Endothelial cell of umbilical vein (primary cell): ENCODE results near the gene KRT222. TPM values are rescaled to one million over a fixed set of nuclear protein-coding genes. Genes with fewer than 3 reads are reported as not detected.

ENCODE experiments used
- BruUV-seq: library from RNA; stranded (reverse); fragments of 400-500 nt; replicated peaks from 2 replicates; lab custom pipeline; 2021; lab: Mats Ljungman, UMichigan
- CTCF ChIA-PET: fragments of 300-600, 350-600 bp; sonication (Branson Sonifier 250); formaldehyde crosslinking; loops from one replicate; lab custom pipeline; 2021; ENCODE audit warnings: antibody characterized with exemption, inconsistent platforms; lab: Charles Lee
- POLR2A ChIA-PET: fragments of 300-600, 350-600 bp; sonication (Branson Sonifier 250); formaldehyde crosslinking; loops from one replicate; lab custom pipeline; 2021; ENCODE audit warnings: antibody characterized with exemption, inconsistent platforms; lab: Charles Lee
- DNase-seq: peaks from one replicate; pipeline ENCODE4 v3.0.0-alpha.2; 2011; ENCODE audit warnings: low read depth, low spot score
- FAIRE-seq: peaks from 2 replicates; lab custom pipeline; 2011; peaks lifted over from hg19 to GRCh38; lab: Jason Lieb, UNC
- H2AFZ ChIP-seq: 2 replicates; pipeline ENCODE4 v1.6.0; 2012; ENCODE audit warnings: low read depth, low read length, control low read depth, inconsistent platforms
- H3K27ac ChIP-seq: 2 replicates; pipeline ENCODE4 v1.5.1; 2011; ENCODE audit warnings: low read depth, mild to moderate bottlenecking, control low read depth, low read length, moderate library complexity; ENCODE audit not compliant: insufficient read depth
- H3K27me3 ChIP-seq, 2 experiments: 2 replicates each; pipeline versions ENCODE4 v1.6.0 to v1.6.1; 2011; ENCODE audit warnings: low read length in 2 of 2, mixed read lengths in 1 of 2; ENCODE audit not compliant: control insufficient read depth in 2 of 2, insufficient read depth in 2 of 2
- H3K36me3 ChIP-seq, 2 experiments: 2 replicates in 1 of 2; 3 replicates in 1 of 2; pipeline ENCODE4 v1.5.1; 2011; ENCODE audit warnings: low read length in 2 of 2, mild to moderate bottlenecking in 1 of 2, moderate library complexity in 1 of 2; ENCODE audit not compliant: control insufficient read depth in 2 of 2, insufficient read depth in 2 of 2; ENCODE audit errors: extremely low read depth in 1 of 2
- H3K4me1 ChIP-seq: 3 replicates; pipeline ENCODE4 v1.5.1; 2011; ENCODE audit warnings: mild to moderate bottlenecking, low read length; ENCODE audit not compliant: control insufficient read depth, insufficient read depth; ENCODE audit errors: extremely low read depth
- H3K4me2 ChIP-seq: 2 replicates; pipeline ENCODE4 v1.6.1; 2011; ENCODE audit warnings: low read length, control low read depth, mixed read lengths; ENCODE audit not compliant: insufficient read depth
- H3K4me3 ChIP-seq, 3 experiments: fragments of 200-600 bp in 1 of 3; sonication (generic), shearing (Covaris generic) in 1 of 3; replicated peaks in 1 of 3; 2 replicates each; pipeline ENCODE4 v1.5.1; 2011 to 2016; ENCODE audit warnings: control low read depth in 3 of 3, low read length in 3 of 3, mild to moderate bottlenecking in 2 of 3, inconsistent platforms in 1 of 3, low read depth in 1 of 3, moderate library complexity in 1 of 3; ENCODE audit not compliant: insufficient read depth in 1 of 3
- H3K79me2 ChIP-seq: 2 replicates; pipeline ENCODE4 v1.6.0; 2012; ENCODE audit warnings: low read length, inconsistent platforms; ENCODE audit not compliant: control insufficient read depth, insufficient read depth
- H3K9ac ChIP-seq: replicated peaks from 2 replicates; pipeline ENCODE3; 2011; ENCODE audit warnings: low read length, control low read depth; ENCODE audit not compliant: insufficient read depth; ENCODE audit errors: extremely low read depth
- H3K9me1 ChIP-seq: replicated peaks from 3 replicates; pipeline ENCODE4 v1.6.0; 2011; ENCODE audit warnings: mild to moderate bottlenecking, low read length; ENCODE audit not compliant: control insufficient read depth, insufficient read depth; ENCODE audit errors: extremely low read depth
- H3K9me3 ChIP-seq: replicated peaks from 2 replicates; pipeline ENCODE4 v1.5.1; 2012; ENCODE audit warnings: low read length, inconsistent platforms; ENCODE audit not compliant: control insufficient read depth, insufficient read depth
- H4K20me1 ChIP-seq: replicated peaks from 2 replicates; pipeline ENCODE3; 2011; ENCODE audit warnings: mild to moderate bottlenecking, low read length; ENCODE audit not compliant: control insufficient read depth, insufficient read depth; ENCODE audit errors: extremely low read depth
- CTCF ChIP-seq, 2 donors: IDR thresholded peaks; 1 replicate in 1 of 2; 2 replicates in 1 of 2; pipeline ENCODE4 v1.5.1; 2011; ENCODE audit warnings: low read length in 2 of 2, mild to moderate bottlenecking in 2 of 2, moderate library complexity in 2 of 2, control low read depth in 1 of 2, inconsistent platforms in 1 of 2, low read depth in 1 of 2; ENCODE audit not compliant: insufficient read depth in 1 of 2; ENCODE audit errors: extremely low read depth in 1 of 2
- EZH2 ChIP-seq: IDR thresholded peaks from 2 replicates; pipeline ENCODE4 v1.6.1; 2012; ENCODE audit warnings: borderline replicate concordance, low read depth, mild to moderate bottlenecking, moderate library complexity, low read length, inconsistent platforms; ENCODE audit not compliant: severe bottlenecking
- FOS ChIP-seq: IDR thresholded peaks from 2 replicates; pipeline ENCODE4 v1.6.1; 2011; ENCODE audit warnings: mild to moderate bottlenecking, low read length, moderate library complexity, borderline replicate concordance; ENCODE audit not compliant: insufficient read depth
- GATA2 ChIP-seq: IDR thresholded peaks from 2 replicates; pipeline ENCODE4 v1.7.0; 2011; ENCODE audit warnings: low read depth, mild to moderate bottlenecking, moderate library complexity, mixed read lengths, low read length; ENCODE audit not compliant: insufficient read length, insufficient read depth
- JUN ChIP-seq: IDR thresholded peaks from 2 replicates; pipeline ENCODE4 v1.6.1; 2011; ENCODE audit warnings: borderline replicate concordance, low read depth; ENCODE audit not compliant: insufficient read length, insufficient read depth
- MAX ChIP-seq: IDR thresholded peaks from 2 replicates; pipeline ENCODE4 v1.6.1; 2011; ENCODE audit not compliant: insufficient read depth, insufficient read length
- MYC ChIP-seq: IDR thresholded peaks from one replicate; pipeline ENCODE4 v1.6.1; 2011; ENCODE audit warnings: mild to moderate bottlenecking, low read depth, low read length
- POLR2A ChIP-seq: IDR thresholded peaks from 2 replicates; pipeline ENCODE4 v1.6.1; 2012; ENCODE audit warnings: low read depth, mild to moderate bottlenecking, control low read depth, low read length
- POLR2AphosphoS5 ChIP-seq: IDR thresholded peaks from 2 replicates; pipeline ENCODE4 v1.6.1; 2012; ENCODE audit warnings: low read depth, mild to moderate bottlenecking, control low read depth, low read length, moderate library complexity; ENCODE audit not compliant: insufficient read depth
- dilution Hi-C: fragments of 300-500 bp; cut with MboI; formaldehyde crosslinking; loops from one replicate; pipeline ENCODE4 v1.15.0; 2019; ENCODE audit warnings: low sequenced_read_pairs; ENCODE audit not compliant: extremely low pct_ligation_motif_present
- intact Hi-C: fragments of 100-400 bp; cut with micrococcal nuclease; formaldehyde crosslinking; loops from one replicate; pipeline ENCODE4 v1.10.0; 2022
- polyA plus RNA-seq, 4 experiments: library from polyadenylated mRNA; depleted of rRNA in 3 of 4; stranded (reverse) in 3 of 4; unstranded in 1 of 4; fragments of >200 nt; gene quantifications; 2 replicates each; pipeline versions ENCODE4 v1.2.1 to v1.2.3, GENCODE V29; 2011 to 2012; ENCODE audit warnings: missing spikeins in 1 of 4
- total RNA-seq: library from RNA; stranded (reverse); gene quantifications from 2 replicates; pipeline ENCODE4 v1.2.3, GENCODE V29; 2021

KRT222 gene
- total and polyA plus RNA-seq, 2 donors (not counting 3 experiments of a cell fraction or from before 2014, with no cell fraction given) = not detected

DNA sequence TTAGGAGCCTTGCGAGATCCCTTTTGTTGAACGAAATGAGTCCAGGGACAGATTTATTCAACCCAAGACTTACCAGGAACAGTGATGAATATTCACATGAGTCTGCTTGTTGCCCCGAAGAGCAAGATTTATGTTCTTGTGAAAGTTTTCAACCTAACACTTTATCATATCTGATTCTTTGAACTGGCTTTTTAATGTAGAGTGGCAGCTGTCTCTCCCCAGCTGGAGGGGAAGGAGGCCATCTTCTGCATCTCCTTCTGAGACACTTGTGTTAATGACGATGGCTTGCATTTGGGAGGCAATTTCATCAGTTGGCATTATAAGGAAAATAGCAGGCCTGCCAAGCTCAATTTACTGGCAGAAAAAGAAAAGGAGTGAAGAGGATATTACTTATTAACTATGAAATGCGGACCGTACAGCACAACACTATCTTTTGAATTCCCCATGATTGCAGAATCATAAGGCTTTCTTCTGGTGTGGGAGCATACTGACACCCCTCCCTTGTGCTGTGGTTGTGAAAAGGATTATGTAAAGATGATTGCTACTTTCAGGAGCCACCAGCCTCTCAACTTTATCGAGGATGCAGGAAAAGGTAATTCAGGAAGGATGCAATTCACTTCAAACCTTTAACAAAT lies 53.0 kb downstream of the KRT222 start:
- dilution Hi-C loops = no loop called here
- Histone ChIP-seq H4K20me1 (no peaks in the 10 kb centered on the region), H3K27me3 (peaks cover 17 to 21% of the 10 kb centered on the region in 2 experiments), H3K27ac (no peak overlapping the region), H3K9ac (no peak overlapping the region), H3K9me1 (no peaks in the 10 kb centered on the region), H3K9me3 (no peaks in the 10 kb centered on the region), H3K4me3 (no peak overlapping the region), H3K4me2 (no peak overlapping the region), H3K79me2 (no peaks in the 10 kb centered on the region), H3K4me1 (no peaks in the 10 kb centered on the region), H2AFZ (no peak overlapping the region), H3K36me3 (no peaks in the 10 kb centered on the region)
- FAIRE-seq (no peak), DNase-seq (no peak)
- no peak for TF ChIP-seq POLR2AphosphoS5
- TF ChIP-seq CTCF (IDR thresholded peaks at IDR 0.05; ENCODE audit: extremely low read depth in 1 of 2, insufficient read depth in 1 of 2, low read depth in 1 of 2, low read length in 2 of 2) = no peak
- no peak for TF ChIP-seq FOS
- TF ChIP-seq MYC = no peak
- no peak for TF ChIP-seq MAX
- TF ChIP-seq JUN = no peak
- no peak for TF ChIP-seq POLR2A
- no peak for TF ChIP-seq GATA2
- no peak for TF ChIP-seq EZH2
- no TSS peak for BruUV-seq
- POLR2A ChIA-PET = no interaction called here
- CTCF ChIA-PET = interaction anchor here (2.1 kb wide), 1 partner anchor 8 kb away, joined by 14 read pairs; no protein-coding TSS in a partner anchor
- intact Hi-C loops = no loop called here
